Mammary epithelial cell (primary cell): ENCODE measurements around the gene LDLR.

Experiments used
- EZH2 ChIP-seq: IDR thresholded peaks from 2 replicates; pipeline ENCODE4 v1.6.1; 2012; ENCODE audit warnings: low read length, inconsistent platforms, borderline replicate concordance
- TF ChIP-seq, protein P1 (sequence below), 2 donors: IDR thresholded peaks in 1 of 2; conservative IDR thresholded peaks in 1 of 2; 2 replicates each; pipeline ENCODE4 v1.5.1; 2011 to 2012; ENCODE audit warnings: inconsistent platforms in 2 of 2, low read length in 2 of 2, mild to moderate bottlenecking in 2 of 2, control low read depth in 1 of 2, low read depth in 1 of 2; ENCODE audit not compliant: insufficient read depth in 1 of 2; ENCODE audit errors: extremely low read depth in 1 of 2

GRCh38 chr19:11151181-11151580, 61.9 kb downstream of the LDLR start:
- TF ChIP-seq, protein P1, sequence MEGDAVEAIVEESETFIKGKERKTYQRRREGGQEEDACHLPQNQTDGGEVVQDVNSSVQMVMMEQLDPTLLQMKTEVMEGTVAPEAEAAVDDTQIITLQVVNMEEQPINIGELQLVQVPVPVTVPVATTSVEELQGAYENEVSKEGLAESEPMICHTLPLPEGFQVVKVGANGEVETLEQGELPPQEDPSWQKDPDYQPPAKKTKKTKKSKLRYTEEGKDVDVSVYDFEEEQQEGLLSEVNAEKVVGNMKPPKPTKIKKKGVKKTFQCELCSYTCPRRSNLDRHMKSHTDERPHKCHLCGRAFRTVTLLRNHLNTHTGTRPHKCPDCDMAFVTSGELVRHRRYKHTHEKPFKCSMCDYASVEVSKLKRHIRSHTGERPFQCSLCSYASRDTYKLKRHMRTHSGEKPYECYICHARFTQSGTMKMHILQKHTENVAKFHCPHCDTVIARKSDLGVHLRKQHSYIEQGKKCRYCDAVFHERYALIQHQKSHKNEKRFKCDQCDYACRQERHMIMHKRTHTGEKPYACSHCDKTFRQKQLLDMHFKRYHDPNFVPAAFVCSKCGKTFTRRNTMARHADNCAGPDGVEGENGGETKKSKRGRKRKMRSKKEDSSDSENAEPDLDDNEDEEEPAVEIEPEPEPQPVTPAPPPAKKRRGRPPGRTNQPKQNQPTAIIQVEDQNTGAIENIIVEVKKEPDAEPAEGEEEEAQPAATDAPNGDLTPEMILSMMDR (conservative IDR thresholded peaks at IDR 0.05 in 1 of 2, IDR thresholded peaks at IDR 0.05 in 1 of 2; ENCODE audit: extremely low read depth in 1 of 2, insufficient read depth in 1 of 2, low read depth in 1 of 2, low read length in 2 of 2), result no peak
- TF ChIP-seq EZH2, result no peak
